HPDE6-E6E7 (cell line): ENCODE data around the gene SCUBE1.

Experiments
- DNase-seq: peaks from one replicate; pipeline ENCODE4 v3.0.0; 2011; ENCODE audit warnings: missing footprints; ENCODE audit errors: extremely low spot score

SCUBE1 gene

GRCh38 chr22:43173976-43174720, 169.0 kb downstream of the SCUBE1 start:
- DNase-seq = no peak

- DNase-seq = no peak
Measured at GRCh38 chr22:43173566-43173965, 169.6 kb downstream of the SCUBE1 start.

DNA sequence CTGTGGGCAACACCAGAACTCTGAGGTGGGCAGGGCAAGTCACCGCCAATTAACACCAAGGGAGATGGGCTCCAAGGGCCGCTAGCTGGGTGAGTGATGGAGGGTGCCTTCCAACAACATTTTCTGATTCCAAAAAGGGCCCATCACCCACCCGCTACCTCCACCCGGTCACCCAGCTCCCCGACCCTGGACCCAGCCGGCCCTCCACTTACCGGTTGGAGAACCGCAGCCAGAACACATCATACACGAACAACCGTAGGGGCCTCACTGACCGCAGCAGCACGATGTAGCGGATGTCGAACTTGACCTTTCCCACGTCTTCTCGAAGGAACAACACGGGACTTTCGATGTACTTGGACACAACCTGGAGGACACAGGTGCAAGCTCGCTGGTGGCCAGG, 171.0 kb downstream of the SCUBE1 start:
- no peak for DNase-seq

- DNase-seq = no peak
Measured at GRCh38 chr22:43171607-43172006, 171.6 kb downstream of the SCUBE1 start.

DNA sequence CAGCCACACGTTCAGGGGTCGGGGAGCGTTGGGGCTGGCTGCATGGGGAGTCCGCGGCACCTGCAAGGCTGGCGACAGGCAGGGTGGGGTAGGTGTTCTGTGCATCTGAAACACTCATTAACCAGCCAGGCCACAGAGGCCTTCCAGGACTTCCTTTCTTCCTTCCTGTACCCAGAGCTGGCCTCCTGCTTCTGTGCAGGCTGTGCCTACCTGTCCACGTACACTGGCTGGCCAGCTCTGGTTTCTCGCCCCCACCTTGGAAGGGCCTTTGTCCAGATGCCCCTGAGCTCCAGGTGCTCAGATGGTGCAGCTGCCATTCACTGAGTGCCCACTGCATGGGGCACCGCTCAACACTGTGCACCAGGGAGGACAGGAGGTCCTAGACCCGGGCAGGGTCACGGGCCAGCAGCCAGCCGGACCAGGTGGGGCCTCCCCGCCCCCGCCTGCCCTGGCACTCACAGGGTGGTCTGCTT, 172.1 kb downstream of the SCUBE1 start:
- no peak for DNase-seq

- DNase-seq = no peak
Measured at GRCh38 chr22:43170131-43170480, 173.1 kb downstream of the SCUBE1 start.

GRCh38 chr22:43169310-43170130, 173.7 kb downstream of the SCUBE1 start:
- DNase-seq = no peak

- DNase-seq = no peak
Measured at GRCh38 chr22:43168471-43169309, 174.5 kb downstream of the SCUBE1 start.

DNA sequence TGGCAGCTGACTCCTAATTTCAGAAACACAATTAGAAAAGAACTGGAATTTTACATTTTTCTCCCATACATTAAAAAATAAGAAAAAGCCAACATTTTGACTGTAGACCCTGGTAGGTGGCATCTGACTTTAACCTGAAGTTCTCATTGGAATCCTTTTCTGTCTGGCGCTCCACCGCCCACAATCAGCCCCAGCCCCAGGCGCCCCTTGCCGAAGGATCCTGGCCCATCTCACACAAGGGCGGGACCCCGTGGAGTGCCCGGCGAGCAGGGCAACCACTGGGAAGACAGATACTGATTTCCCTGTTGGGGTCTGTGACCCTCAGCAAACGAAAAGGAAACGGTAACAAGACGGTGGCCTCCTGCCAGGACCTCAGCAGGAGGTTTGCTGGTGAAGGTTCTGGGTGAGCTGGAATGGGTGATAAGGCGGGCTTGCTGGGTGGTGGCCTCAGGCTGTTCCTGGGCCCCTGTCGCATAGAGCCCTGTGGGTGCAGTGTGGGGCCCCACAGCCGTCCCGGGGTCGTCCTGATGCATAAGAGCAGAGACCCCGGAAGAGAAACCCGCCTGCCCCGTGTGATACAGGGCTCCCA, 176.1 kb downstream of the SCUBE1 start:
- DNase-seq = no peak

DNA sequence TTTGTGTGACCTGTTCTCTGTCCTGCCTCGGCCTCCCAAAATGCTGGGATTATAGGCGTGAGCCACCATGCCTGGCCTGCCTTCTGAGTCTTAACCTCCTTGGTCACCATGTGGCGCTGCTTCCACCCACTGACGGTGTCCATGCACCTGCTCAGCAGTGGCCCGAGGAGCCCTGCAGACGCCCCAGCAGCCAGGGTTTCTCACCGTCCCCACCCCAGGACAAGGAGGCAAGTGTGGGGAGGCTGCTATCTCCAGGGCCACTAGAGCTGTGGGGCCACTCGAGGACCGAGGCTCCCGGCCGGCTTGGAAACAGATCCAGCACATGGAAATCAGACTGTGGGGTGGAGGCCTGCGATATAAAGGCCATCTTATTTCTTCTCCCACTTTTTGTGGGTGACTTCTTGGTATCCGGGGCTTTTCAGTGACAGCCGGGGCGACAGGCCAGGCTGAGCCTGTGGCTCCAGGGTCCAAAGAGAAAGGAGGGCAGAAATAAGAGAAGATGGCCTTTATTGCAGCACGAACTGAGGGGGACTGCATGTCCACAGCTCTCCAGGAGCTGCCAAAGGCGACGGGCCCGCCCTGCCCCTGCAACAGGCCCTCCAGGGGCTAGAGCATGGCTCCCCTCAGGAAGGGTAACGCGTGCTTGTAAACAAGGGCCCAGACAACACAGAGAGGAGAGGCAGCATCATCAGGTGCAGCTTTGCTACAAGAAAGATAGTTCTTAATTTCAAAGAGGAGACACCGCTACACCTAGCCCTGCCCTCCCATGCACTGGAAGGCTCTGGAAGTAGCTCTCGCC, 176.8 kb downstream of the SCUBE1 start:
- DNase-seq = no peak

DNA sequence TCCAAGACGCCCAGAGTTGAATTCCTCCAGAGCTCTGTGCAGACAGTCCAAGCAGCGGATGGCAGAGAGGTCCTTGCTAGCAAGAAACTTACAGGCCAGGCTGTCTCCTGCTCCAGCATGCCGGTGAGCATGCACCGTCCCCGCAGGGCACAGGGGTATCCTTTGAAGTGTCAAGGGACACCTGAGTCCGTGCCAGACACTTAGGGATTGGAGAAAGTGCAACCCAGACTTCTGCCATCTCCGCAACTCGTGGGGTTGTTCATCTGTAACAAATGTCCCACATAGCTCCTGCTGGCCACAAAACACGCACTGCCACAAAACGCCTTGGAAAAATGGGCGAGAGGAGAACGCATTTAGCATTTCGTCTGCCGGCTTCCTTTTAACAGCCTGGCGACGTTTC, 178.5 kb downstream of the SCUBE1 start:
- no peak for DNase-seq

DNA sequence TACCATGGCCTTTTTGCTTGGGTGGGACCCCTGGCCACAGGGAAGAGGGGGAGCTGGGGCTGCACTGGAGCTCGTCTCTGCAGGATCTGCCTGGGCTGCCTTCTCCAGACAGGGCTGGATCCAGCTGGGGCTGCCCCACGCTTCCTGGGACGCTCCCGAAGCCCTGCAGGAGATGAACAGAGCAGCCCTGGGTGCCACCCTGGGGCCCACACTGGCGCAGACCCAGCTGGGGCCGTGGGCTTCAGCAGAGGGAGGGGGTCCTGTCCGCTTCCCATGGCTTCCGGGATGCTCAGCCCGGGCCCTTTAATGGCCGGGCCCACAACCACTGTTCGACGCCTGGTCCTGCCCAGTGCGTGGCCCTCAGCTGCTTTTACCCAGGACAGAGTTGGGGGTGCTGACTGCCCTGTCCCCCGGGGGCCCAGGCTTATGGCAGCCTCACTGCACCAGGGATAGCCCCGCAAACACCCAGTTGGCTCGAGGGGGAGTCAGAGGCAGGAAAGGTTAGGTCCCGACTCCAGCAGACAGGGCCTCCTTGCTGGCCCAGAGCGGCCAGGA, 179.9 kb downstream of the SCUBE1 start:
- no peak for DNase-seq

DNA sequence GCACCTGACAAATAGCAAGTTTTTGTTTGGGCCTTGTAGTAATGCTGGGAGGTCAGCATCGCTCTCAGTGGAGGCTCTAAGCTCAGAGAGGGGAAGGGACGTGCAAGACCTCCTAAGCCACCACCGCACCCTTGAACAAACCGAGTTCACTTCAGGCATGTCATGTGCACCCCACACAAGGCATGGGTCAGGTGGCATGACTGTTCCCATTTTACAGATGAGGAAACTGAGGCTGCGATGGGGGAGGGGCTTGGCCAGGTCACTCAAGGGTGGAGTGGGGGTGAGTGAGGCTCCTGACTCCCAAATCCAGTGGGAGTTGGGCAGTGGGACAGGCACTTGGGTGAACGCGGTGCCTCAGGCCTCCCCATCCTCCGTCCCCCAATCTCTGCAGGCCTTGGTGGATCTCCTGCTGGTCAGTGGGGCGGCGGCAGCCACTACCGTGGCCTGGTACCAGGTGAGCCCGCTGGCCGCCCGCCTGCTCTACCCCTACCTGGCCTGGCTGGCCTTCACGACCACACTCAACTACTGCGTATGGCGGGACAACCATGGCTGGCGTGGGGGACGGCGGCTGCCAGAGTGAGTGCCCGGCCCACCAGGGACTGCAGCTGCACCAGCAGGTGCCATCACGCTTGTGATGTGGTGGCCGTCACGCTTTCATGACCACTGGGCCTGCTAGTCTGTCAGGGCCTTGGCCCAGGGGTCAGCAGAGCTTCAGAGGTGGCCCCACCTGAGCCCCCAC, 180.6 kb downstream of the SCUBE1 start:
- no peak for DNase-seq

DNA sequence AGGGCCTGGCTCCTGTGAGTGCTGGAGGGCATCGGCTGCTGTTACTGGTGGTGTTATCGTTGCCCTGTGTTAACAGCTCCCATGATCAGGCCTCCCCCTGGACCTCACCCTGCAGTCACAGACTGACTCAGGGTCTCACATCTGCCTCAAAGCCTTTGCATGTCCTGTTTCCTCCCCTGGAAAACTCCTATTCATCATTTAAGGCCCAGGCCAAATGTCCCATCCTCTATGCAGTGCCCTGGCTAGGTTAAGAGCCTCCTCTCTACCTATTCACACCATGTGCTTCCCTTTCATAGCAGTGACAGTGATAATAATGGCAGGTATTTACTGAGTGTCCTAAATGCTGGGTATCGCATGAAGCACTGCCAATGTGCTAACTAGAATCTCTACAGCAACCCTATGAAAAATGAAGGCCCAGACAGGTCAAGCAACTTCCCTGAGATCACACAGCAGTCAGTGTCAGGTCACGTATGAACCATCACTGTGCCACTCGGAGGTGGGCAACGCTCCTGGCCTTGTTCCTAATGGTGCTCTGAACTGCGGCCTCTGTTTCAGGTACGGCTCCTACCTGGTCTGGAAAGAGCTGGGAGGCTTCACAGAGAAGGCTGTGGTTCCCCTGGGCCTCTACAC, 182.6 kb downstream of the SCUBE1 start:
- DNase-seq = no peak

DNA sequence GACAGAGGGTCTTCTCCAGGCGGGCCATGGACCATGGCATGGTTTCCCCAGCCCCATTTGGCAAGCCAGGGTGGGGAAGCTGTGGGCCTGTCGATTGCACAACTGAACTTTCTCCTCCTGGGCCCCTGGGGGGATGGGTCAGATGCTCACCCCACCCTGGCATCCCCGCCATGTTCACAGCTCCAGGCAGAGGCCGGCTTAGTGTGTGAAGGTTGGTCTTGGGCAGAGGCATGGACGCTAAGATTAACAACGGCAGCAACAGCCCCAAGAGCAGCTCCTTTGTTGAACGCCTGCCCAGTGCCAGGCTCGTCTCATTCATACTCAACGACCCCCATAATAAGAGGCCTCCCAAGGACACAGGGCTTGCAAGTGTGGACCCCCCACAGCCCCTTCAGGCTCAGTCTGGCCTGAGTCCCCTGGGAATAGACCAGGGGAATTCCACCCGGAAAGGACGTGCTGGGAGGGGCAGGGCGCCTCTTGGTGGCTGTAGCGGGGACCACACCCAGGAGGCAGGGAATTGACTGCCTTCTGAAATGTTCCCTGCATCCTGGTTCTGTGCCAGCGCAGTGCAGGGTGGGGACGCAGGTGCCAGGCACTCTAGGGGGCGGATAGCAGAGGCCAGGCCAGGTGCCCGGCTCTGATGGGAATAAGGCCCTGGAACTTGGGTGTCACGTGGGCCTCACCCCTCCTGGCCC, 183.5 kb downstream of the SCUBE1 start:
- DNase-seq = no peak

- DNase-seq = no peak
Measured at GRCh38 chr22:43158778-43159483, 184.2 kb downstream of the SCUBE1 start.

DNA sequence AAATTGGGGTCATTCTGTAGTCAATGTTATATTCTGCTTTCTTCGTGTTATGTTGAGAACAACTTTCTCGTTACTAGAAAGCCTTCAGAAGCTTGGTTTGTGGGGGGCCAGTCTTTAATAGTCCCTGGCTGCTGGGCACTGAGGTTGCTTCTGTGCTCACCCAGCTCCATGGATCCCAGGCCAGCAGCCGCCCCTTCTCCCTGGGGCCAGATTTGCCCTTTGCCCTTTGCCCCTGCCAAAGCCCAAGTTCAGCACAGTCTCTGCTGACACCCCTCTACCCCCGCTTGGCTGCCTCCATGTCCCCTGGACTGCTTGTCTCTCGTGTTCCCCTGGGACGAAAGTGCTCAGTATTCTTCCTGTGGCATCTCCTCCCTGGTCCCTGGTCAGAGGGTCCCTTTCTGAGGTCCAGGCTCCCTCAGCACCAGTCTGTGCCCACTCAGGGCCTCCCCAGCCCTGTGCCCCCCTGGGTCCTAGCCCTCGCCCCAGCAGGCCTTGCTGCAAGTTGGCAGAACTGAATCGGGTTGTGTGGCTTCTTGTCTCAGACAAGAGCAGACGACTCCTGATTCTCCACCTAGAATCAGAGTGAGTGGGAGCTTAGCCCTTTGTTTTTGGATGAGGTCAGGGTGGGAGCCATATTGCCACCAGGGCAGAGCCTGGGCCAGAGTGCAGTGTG, 185.2 kb downstream of the SCUBE1 start:
- DNase-seq = no peak

DNA sequence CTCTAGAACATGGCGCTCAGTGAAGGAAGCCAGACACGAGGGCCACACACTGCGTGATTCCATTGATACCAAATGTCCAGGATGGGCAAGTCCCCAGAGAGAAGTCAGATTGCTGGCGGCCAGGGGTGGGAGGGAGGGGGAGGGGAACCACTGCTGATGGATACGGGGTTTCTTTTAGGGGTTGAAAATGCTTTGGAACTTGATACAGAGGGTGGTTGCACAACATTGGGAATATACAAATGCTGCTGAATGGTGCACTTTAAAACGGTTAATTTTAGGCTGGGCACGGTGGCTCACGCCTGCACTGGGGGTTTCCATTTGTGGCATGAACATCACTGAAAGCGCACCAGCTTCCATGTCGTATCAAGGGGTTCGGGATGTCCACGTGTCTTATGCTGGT, 186.8 kb downstream of the SCUBE1 start:
- DNase-seq = no peak
